Measurements from ENCODE around the gene PIGU.

PIGU gene

GRCh38 chr20:34517114-34517505, 159.8 kb downstream of the PIGU start:
- TF ChIP-seq ZFX (IDR thresholded peaks at IDR 0.05; ENCODE audit: borderline replicate concordance) = no peak
- H3K27ac ChIP-seq = peak overlapping the region; percentile 96

GRCh38 chr20:34516247-34517113, 160.4 kb downstream of the PIGU start, which contains the start of gene DYNLRB1:
TSS of gene DYNLRB1 (plus strand) at chr20:34516422. CDS start at chr20:34516459, 37 bp downstream.
- TF ChIP-seq ZFX (IDR thresholded peaks at IDR 0.05; ENCODE audit: borderline replicate concordance) (no peak), CTCF (IDR thresholded peaks at IDR 0.05) (no peak)
- peak within 1 kb of the TSS; percentile 96 for H3K27ac ChIP-seq

GRCh38 chr20:34515484-34516246, 161.2 kb downstream of the PIGU start:
- peak overlapping the region; percentile 96 for H3K27ac ChIP-seq
- no peak for TF ChIP-seq CTCF (IDR thresholded peaks at IDR 0.05)
- no peak for TF ChIP-seq ZFX (IDR thresholded peaks at IDR 0.05; ENCODE audit: borderline replicate concordance)

GRCh38 chr20:34514897-34515483, 161.9 kb downstream of the PIGU start:
- peak overlapping the region; percentile 96 for H3K27ac ChIP-seq
- TF ChIP-seq ZFX (IDR thresholded peaks at IDR 0.05; ENCODE audit: borderline replicate concordance) (no peak), CTCF (IDR thresholded peaks at IDR 0.05) (no peak)

- H3K27ac ChIP-seq = peak overlapping the region; percentile 96; the same call in 1 of the 2 replicates
These were observed 162.9 kb downstream of the PIGU start for GRCh38 chr20:34514034-34514433.

GRCh38 chr20:34512955-34513419, 163.9 kb downstream of the PIGU start:
- TF ChIP-seq CTCF (IDR thresholded peaks at IDR 0.05) (no peak), ZFX (IDR thresholded peaks at IDR 0.05; ENCODE audit: borderline replicate concordance) (no peak)
- peak overlapping the region; percentile 24; the same call in 1 of the 2 replicates for H3K27ac ChIP-seq

- H3K27ac ChIP-seq = peak overlapping the region; percentile 24; the same call in 1 of the 2 replicates
- no peak for TF ChIP-seq CTCF (IDR thresholded peaks at IDR 0.05)
- TF ChIP-seq ZFX (IDR thresholded peaks at IDR 0.05; ENCODE audit: borderline replicate concordance) = no peak
These were observed 164.5 kb downstream of the PIGU start for GRCh38 chr20:34512266-34512954.
